Measurements from ENCODE around the gene IGFLR1.

GRCh38 chr19:35710784-35711723 is 31.2 kb downstream of the IGFLR1 start:
- TF ChIP-seq CTCF (IDR thresholded peaks at IDR 0.05 in 8 of 11, conservative IDR thresholded peaks at IDR 0.05 in 3 of 11) (no peak), POLR2AphosphoS5 (IDR thresholded peaks at IDR 0.05) (no peak), POLR2A (IDR thresholded peaks at IDR 0.05) (no peak)
